ENCODE results near the gene SH2D2A. TPM values are rescaled to one million over a fixed set of nuclear protein-coding genes. Genes with fewer than 3 reads are reported as not detected.

SH2D2A gene
- total RNA-seq, 1 donor from 2014 or later: 1.8 TPM

GRCh38 chr1:156795787-156796186 lies 20.9 kb downstream of the SH2D2A start:
- H3K4me3 ChIP-seq (ENCODE audit: low read depth, low read length): no peak overlapping the region

GRCh38 chr1:156795374-156795733 lies 21.3 kb downstream of the SH2D2A start:
- FAIRE-seq: no peak
- H3K36me3 ChIP-seq (ENCODE audit: control insufficient read depth, insufficient read depth, low read length): peaks cover 27% of the 10 kb centered on the region
- no peak for DNase-seq (ENCODE audit: low read depth)

More at GRCh38 chr1:156795787-156796186, 20.9 kb downstream of the SH2D2A start:
- Histone ChIP-seq H3K36me3 (ENCODE audit: control insufficient read depth, insufficient read depth, low read length) (peaks cover 28% of the 10 kb centered on the region), H3K27me3 (ENCODE audit: control insufficient read depth, insufficient read depth, low read length) (no peaks in the 10 kb centered on the region)
- DNase-seq (ENCODE audit: low read depth): no peak
- TF ChIP-seq CTCF (IDR thresholded peaks at IDR 0.05; ENCODE audit: insufficient read depth, low read length, severe bottlenecking): no peak
- no peak for FAIRE-seq

GRCh38 chr1:156794506-156795373 lies 21.9 kb downstream of the SH2D2A start:
- H3K27me3 ChIP-seq (ENCODE audit: control insufficient read depth, insufficient read depth, low read length): no peaks in the 10 kb centered on the region
- H3K36me3 ChIP-seq (ENCODE audit: control insufficient read depth, insufficient read depth, low read length): peaks cover 26% of the 10 kb centered on the region
- no peak for DNase-seq (ENCODE audit: low read depth)
- FAIRE-seq: no peak
- TF ChIP-seq CTCF (IDR thresholded peaks at IDR 0.05; ENCODE audit: insufficient read depth, low read length, severe bottlenecking): no peak
- H3K4me3 ChIP-seq (ENCODE audit: low read depth, low read length): no peak overlapping the region

More at GRCh38 chr1:156795374-156795733, 21.3 kb downstream of the SH2D2A start:
- Histone ChIP-seq H3K27me3 (ENCODE audit: control insufficient read depth, insufficient read depth, low read length) (no peaks in the 10 kb centered on the region), H3K4me3 (ENCODE audit: low read depth, low read length) (no peak overlapping the region)
- TF ChIP-seq CTCF (IDR thresholded peaks at IDR 0.05; ENCODE audit: insufficient read depth, low read length, severe bottlenecking): no peak

- DNase-seq (ENCODE audit: low read depth): no peak
Observed at GRCh38 chr1:156789621-156790318, 26.9 kb downstream of the SH2D2A start.

GRCh38 chr1:156788136-156788535 lies 28.5 kb downstream of the SH2D2A start:
- Histone ChIP-seq H3K4me3 (ENCODE audit: low read depth, low read length) (no peak overlapping the region), H3K27me3 (ENCODE audit: control insufficient read depth, insufficient read depth, low read length) (no peaks in the 10 kb centered on the region), H3K36me3 (ENCODE audit: control insufficient read depth, insufficient read depth, low read length) (peaks cover 19% of the 10 kb centered on the region)
- TF ChIP-seq CTCF (IDR thresholded peaks at IDR 0.05; ENCODE audit: insufficient read depth, low read length, severe bottlenecking): no peak
- no peak for FAIRE-seq
- no peak for DNase-seq (ENCODE audit: low read depth)

More at GRCh38 chr1:156789621-156790318, 26.9 kb downstream of the SH2D2A start:
- peaks cover 21% of the 10 kb centered on the region for H3K36me3 ChIP-seq (ENCODE audit: control insufficient read depth, insufficient read depth, low read length)
- TF ChIP-seq CTCF (IDR thresholded peaks at IDR 0.05; ENCODE audit: insufficient read depth, low read length, severe bottlenecking): no peak
- FAIRE-seq: no peak
- no peak overlapping the region for H3K4me3 ChIP-seq (ENCODE audit: low read depth, low read length)
- no peaks in the 10 kb centered on the region for H3K27me3 ChIP-seq (ENCODE audit: control insufficient read depth, insufficient read depth, low read length)

Data from bronchial epithelial cell (primary cell).